HepG2 (cell line): ENCODE results near the gene GNAI2. TPM values are rescaled to one million over a fixed set of nuclear protein-coding genes. Genes with fewer than 3 reads are reported as not detected.

ENCODE experiments used
- ARNT2 ChIP-seq: sonication (generic); formaldehyde crosslinking; IDR thresholded peaks from 2 replicates; pipeline ENCODE4 v1.8.0; 2022; ENCODE audit warnings: mild to moderate bottlenecking, low read depth, missing genetic modification reagents, moderate library complexity
- ATAD3A ChIP-seq: sonication (generic); formaldehyde crosslinking; IDR thresholded peaks from 2 replicates; pipeline ENCODE4 v1.4.0; 2020; ENCODE audit warnings: missing genetic modification reagents
- ERF ChIP-seq: IDR thresholded peaks from 2 replicates; pipeline ENCODE4 v1.6.1; 2018; ENCODE audit warnings: missing biosample characterization, missing genetic modification reagents
- FOXK2 ChIP-seq: fragments of 450-650 bp; IDR thresholded peaks from 2 replicates; pipeline ENCODE4 v1.6.1; 2016
- HNRNPLL ChIP-seq: fragments of 200-400 bp; formaldehyde crosslinking; IDR thresholded peaks from 2 replicates; pipeline ENCODE4 v1.6.1; 2017; ENCODE audit warnings: mild to moderate bottlenecking, low read depth, low read length; ENCODE audit not compliant: poor library complexity, severe bottlenecking
- RFX3 ChIP-seq: IDR thresholded peaks from 2 replicates; pipeline ENCODE4 v1.6.1; 2016; ENCODE audit warnings: missing biosample characterization, missing genetic modification reagents
- SRSF4 ChIP-seq: fragments of 200-400 bp; formaldehyde crosslinking; IDR thresholded peaks from one replicate; pipeline ENCODE4 v1.6.1; 2018; ENCODE audit warnings: mild to moderate bottlenecking, low read depth, low read length, moderate library complexity; ENCODE audit not compliant: poor library complexity, severe bottlenecking
- ZFP82 ChIP-seq: sonication (generic); formaldehyde crosslinking; IDR thresholded peaks from 2 replicates; pipeline ENCODE4 v1.5.1; 2020; ENCODE audit warnings: mild to moderate bottlenecking, missing genetic modification reagents, borderline replicate concordance
- ZNF34 ChIP-seq: sonication (generic); formaldehyde crosslinking; IDR thresholded peaks from 2 replicates; pipeline ENCODE4 v1.4.0; 2020; ENCODE audit warnings: mild to moderate bottlenecking, missing genetic modification reagents, borderline replicate concordance
- ZNF530 ChIP-seq: sonication (generic); formaldehyde crosslinking; IDR thresholded peaks from 2 replicates; pipeline ENCODE4 v1.5.0; 2020; ENCODE audit warnings: low read depth, mild to moderate bottlenecking, missing genetic modification reagents
- polyA plus RNA-seq, 8 experiments: library from polyadenylated mRNA; depleted of rRNA in 3 of 8; stranded (reverse) in 7 of 8; unstranded in 1 of 8; fragments of >200 nt; fragmentation: Illumina TruSeq in 4 of 8; extraction: Trizol in 4 of 8; gene quantifications; 2 replicates each; pipeline versions ENCODE4 v1.2.1 to v1.2.3, GENCODE V29; 2011 to 2016; ENCODE audit warnings: low read depth in 4 of 8, missing spikeins in 1 of 8, mixed read lengths in 1 of 8; ENCODE audit not compliant: insufficient read depth in 1 of 8
- total RNA-seq, 5 experiments: library from RNA; depleted of rRNA; stranded (reverse); fragments of >200 nt; fragmentation: Illumina TruSeq; extraction: Trizol; gene quantifications; 2 replicates each; pipeline ENCODE4 v1.2.3, GENCODE V29; 2016; ENCODE audit warnings: low read depth in 1 of 5
- TF ChIP-seq, protein P1 (sequence below): sonication (generic); formaldehyde crosslinking; IDR thresholded peaks from one replicate; pipeline ENCODE4 v1.5.1; 2020; ENCODE audit warnings: mild to moderate bottlenecking, missing genetic modification reagents; ENCODE audit errors: not compliant biosample characterization
- TF ChIP-seq, protein P2 (sequence below), 2 experiments: fragments of 450-650 bp in 1 of 2; sonication (generic) in 1 of 2; formaldehyde crosslinking; IDR thresholded peaks; 2 replicates each; pipeline versions ENCODE4 v1.5.0 to v1.8.0; 2020 to 2022; ENCODE audit warnings: mild to moderate bottlenecking in 1 of 2, missing genetic modification reagents in 1 of 2
- TF ChIP-seq, protein P3 (sequence below): sonication (generic); formaldehyde crosslinking; IDR thresholded peaks from 2 replicates; pipeline ENCODE4 v1.5.0; 2020; ENCODE audit warnings: mild to moderate bottlenecking, missing genetic modification reagents
- TF ChIP-seq, protein P4 (sequence below): sonication (generic); formaldehyde crosslinking; IDR thresholded peaks from 2 replicates; pipeline ENCODE4 v1.5.0; 2020; ENCODE audit warnings: mild to moderate bottlenecking, missing genetic modification reagents

GNAI2 gene
- total and polyA plus RNA-seq, 2 of the 13 experiments (the other 11 are each of a cell fraction or from before 2014, with no cell fraction given), result 51.1 to 66.2 TPM

DNA sequence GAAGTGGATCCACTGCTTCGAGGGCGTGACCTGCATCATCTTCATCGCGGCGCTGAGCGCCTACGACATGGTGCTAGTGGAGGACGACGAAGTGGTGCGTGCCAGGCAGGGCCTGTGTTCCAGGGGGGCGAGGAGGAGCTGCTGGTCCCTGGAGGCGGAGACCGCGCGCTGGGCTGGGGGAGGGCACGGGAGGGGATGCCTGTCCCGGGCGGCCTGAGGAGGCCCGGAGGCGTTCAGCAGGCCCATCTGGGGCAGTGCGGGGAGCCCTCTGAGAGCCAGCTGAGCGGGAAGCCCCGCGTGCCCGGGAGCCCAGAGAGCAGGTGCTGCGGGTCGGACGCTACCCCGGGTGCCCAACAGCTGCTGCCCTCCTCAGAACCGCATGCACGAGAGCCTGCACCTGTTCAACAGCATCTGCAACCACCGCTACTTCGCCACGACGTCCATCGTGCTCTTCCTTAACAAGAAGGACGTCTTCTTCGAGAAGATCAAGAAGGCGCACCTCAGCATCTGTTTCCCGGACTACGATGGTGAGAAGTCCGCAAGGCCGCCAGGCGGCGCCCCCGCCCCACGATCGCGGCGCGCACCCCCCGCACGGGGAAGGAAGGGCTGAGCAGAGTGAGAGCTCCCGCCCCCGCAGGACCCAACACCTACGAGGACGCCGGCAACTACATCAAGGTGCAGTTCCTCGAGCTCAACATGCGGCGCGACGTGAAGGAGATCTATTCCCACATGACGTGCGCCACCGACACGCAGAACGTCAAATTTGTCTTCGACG is 41.7 kb upstream of the GNAI2 start (continued):
- TF ChIP-seq, protein P1, sequence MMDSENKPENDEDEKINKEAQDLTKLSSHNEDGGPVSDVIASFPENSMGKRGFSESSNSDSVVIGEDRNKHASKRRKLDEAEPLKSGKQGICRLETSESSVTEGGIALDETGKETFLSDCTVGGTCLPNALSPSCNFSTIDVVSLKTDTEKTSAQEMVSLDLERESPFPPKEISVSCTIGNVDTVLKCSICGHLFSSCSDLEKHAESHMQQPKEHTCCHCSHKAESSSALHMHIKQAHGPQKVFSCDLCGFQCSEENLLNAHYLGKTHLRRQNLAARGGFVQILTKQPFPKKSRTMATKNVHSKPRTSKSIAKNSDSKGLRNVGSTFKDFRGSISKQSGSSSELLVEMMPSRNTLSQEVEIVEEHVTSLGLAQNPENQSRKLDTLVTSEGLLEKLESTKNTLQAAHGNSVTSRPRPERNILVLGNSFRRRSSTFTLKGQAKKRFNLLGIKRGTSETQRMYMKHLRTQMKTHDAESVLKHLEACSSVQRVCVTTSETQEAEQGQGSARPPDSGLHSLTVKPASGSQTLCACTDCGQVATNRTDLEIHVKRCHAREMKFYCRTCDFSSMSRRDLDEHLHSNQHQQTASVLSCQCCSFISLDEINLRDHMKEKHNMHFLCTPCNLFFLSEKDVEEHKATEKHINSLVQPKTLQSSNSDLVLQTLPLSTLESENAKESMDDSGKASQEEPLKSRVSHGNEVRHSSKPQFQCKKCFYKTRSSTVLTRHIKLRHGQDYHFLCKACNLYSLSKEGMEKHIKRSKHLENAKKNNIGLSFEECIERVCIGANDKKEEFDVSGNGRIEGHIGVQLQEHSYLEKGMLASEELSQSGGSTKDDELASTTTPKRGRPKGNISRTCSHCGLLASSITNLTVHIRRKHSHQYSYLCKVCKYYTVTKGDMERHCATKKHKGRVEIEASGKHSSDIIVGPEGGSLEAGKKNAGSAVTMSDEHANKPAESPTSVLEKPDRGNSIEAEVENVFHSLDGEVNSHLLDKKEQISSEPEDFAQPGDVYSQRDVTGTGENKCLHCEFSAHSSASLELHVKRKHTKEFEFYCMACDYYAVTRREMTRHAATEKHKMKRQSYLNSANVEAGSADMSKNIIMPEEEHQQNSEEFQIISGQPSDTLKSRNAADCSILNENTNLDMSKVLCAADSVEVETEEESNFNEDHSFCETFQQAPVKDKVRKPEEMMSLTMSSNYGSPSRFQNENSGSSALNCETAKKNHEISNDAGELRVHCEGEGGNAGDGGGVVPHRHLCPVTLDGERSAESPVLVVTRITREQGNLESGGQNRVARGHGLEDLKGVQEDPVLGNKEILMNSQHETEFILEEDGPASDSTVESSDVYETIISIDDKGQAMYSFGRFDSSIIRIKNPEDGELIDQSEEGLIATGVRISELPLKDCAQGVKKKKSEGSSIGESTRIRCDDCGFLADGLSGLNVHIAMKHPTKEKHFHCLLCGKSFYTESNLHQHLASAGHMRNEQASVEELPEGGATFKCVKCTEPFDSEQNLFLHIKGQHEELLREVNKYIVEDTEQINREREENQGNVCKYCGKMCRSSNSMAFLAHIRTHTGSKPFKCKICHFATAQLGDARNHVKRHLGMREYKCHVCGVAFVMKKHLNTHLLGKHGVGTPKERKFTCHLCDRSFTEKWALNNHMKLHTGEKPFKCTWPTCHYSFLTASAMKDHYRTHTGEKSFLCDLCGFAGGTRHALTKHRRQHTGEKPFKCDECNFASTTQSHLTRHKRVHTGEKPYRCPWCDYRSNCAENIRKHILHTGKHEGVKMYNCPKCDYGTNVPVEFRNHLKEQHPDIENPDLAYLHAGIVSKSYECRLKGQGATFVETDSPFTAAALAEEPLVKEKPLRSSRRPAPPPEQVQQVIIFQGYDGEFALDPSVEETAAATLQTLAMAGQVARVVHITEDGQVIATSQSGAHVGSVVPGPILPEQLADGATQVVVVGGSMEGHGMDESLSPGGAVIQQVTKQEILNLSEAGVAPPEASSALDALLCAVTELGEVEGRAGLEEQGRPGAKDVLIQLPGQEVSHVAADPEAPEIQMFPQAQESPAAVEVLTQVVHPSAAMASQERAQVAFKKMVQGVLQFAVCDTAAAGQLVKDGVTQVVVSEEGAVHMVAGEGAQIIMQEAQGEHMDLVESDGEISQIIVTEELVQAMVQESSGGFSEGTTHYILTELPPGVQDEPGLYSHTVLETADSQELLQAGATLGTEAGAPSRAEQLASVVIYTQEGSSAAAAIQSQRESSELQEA (CRISPR knock-in tag), result no peak
- TF ChIP-seq ZNF34 (CRISPR knock-in tag) (no peak), ZFP82 (CRISPR knock-in tag) (no peak), RFX3 (no peak), ARNT2 (CRISPR knock-in tag) (peak; percentile 30; the same call in 1 of the 2 replicates), ATAD3A (no peak), FOXK2 (no peak), SRSF4 (no peak), ZNF530 (CRISPR knock-in tag) (no peak), ERF (CRISPR knock-in tag) (0 out of 2 replicates have a peak, but pooled peaks have one; percentile 61), HNRNPLL (no peak)
- TF ChIP-seq, protein P2, sequence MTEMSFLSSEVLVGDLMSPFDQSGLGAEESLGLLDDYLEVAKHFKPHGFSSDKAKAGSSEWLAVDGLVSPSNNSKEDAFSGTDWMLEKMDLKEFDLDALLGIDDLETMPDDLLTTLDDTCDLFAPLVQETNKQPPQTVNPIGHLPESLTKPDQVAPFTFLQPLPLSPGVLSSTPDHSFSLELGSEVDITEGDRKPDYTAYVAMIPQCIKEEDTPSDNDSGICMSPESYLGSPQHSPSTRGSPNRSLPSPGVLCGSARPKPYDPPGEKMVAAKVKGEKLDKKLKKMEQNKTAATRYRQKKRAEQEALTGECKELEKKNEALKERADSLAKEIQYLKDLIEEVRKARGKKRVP (CRISPR knock-in tag; IDR thresholded peaks at IDR 0.05), result peak in 1 of 2 experiments; percentile 35; a peak in 1 of 4 replicates
- TF ChIP-seq, protein P3, sequence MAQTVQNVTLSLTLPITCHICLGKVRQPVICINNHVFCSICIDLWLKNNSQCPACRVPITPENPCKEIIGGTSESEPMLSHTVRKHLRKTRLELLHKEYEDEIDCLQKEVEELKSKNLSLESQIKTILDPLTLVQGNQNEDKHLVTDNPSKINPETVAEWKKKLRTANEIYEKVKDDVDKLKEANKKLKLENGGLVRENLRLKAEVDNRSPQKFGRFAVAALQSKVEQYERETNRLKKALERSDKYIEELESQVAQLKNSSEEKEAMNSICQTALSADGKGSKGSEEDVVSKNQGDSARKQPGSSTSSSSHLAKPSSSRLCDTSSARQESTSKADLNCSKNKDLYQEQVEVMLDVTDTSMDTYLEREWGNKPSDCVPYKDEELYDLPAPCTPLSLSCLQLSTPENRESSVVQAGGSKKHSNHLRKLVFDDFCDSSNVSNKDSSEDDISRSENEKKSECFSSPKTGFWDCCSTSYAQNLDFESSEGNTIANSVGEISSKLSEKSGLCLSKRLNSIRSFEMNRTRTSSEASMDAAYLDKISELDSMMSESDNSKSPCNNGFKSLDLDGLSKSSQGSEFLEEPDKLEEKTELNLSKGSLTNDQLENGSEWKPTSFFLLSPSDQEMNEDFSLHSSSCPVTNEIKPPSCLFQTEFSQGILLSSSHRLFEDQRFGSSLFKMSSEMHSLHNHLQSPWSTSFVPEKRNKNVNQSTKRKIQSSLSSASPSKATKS (CRISPR knock-in tag), result no peak
- TF ChIP-seq, protein P4, sequence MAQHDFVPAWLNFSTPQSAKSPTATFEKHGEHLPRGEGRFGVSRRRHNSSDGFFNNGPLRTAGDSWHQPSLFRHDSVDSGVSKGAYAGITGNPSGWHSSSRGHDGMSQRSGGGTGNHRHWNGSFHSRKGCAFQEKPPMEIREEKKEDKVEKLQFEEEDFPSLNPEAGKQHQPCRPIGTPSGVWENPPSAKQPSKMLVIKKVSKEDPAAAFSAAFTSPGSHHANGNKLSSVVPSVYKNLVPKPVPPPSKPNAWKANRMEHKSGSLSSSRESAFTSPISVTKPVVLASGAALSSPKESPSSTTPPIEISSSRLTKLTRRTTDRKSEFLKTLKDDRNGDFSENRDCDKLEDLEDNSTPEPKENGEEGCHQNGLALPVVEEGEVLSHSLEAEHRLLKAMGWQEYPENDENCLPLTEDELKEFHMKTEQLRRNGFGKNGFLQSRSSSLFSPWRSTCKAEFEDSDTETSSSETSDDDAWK (CRISPR knock-in tag), result no peak
